Left ventricle myocardium superior (tissue), 1 donor: ENCODE data around the gene GRHPR. TPM values are rescaled to one million over a fixed set of nuclear protein-coding genes. Genes with fewer than 3 reads are reported as not detected.
"Not testable (repeated sequence)": the region's sequence is repeated elsewhere in the genome, so short reads cannot be mapped to it uniquely, and the experiment has no call there.

Experiments
- ATAC-seq: fragments of 200-7000 bp; cut with Tn5 transposase; one replicate; pipeline ENCODE4 v1.9.1; 2020; ENCODE audit warnings: mild to moderate bottlenecking, moderate library complexity
- DNase-seq: peaks from one replicate; pipeline ENCODE4 v3.0.0-alpha.2; 2020
- intact Hi-C: fragments of 100-400 bp; cut with micrococcal nuclease; formaldehyde crosslinking; loops from one replicate; pipeline ENCODE4 v1.11.0; 2022
- total RNA-seq: library from RNA; stranded (reverse); fragmentation: NEBNext Ultra II Directional; extraction: Animal tissue kit (Norgen Biotek cat#: 25700); gene quantifications from one replicate; pipeline ENCODE4 v1.2.1, GENCODE V29; 2021
- donor health status: DM: no; HTN: yes; CAD: no; lungs with severe emphysema.

Gene GRHPR
- total RNA-seq, 1 donor from 2014 or later, result 117 TPM

DNA sequence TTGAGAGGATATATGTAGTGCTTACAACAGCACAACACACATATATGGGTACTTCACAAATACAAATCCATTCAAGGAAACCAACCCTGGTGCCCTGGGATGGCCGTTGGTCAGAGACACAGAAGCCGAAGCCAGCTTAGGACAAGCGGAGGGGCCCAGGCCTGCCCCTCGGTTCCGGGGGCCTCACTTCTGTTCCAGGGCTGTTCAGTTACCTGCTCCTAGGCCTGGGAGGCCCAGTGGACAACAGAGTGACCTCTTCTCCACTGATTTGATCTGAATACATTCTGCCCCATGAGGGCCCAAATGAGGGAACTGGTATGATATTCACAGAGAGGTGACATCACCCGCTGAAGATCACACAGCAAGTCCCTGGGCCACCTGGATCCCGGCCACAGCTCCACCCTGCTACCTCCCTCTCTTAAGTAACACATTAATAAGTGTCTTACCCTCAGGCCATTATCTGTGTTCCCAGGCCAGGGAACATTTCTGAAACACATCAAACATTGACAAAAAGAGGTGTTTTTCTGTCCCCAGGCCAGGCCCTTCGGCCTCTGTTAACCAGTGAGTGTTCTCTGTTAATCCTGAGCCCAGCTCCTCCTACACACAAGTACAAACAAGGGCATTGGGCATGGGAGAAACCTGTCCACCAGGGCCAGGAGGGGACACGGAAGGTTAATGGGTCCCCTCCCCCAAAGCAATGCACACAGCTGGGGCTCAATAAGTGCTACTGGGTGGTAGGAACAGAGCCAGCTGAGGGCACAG is 4.5 kb upstream of the GRHPR start:
- intact Hi-C loops, result no loop called here
- DNase-seq (no peak), ATAC-seq (no peak)

DNA sequence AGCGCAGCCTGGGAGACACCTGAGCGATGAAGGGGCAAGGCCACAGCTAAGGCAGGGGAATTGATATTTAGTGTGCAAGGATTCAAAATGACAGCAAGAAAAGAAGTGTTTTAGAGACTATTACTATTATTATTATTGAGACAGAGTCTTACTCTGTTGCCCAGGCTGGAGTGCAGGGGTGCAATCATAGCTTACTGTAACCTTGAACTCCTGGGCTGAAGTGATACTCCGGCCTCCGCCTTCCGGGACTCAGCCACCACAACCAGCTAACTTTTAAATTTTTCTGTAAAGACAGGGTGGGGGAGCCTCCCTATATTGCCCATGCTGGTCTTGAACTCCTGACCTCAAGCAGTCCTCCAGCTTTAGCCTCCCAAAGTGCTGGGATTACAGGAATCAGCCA is 3.3 kb upstream of the GRHPR start:
- intact Hi-C loops, result no loop called here
- DNase-seq (no peak), ATAC-seq (no peak)

DNA sequence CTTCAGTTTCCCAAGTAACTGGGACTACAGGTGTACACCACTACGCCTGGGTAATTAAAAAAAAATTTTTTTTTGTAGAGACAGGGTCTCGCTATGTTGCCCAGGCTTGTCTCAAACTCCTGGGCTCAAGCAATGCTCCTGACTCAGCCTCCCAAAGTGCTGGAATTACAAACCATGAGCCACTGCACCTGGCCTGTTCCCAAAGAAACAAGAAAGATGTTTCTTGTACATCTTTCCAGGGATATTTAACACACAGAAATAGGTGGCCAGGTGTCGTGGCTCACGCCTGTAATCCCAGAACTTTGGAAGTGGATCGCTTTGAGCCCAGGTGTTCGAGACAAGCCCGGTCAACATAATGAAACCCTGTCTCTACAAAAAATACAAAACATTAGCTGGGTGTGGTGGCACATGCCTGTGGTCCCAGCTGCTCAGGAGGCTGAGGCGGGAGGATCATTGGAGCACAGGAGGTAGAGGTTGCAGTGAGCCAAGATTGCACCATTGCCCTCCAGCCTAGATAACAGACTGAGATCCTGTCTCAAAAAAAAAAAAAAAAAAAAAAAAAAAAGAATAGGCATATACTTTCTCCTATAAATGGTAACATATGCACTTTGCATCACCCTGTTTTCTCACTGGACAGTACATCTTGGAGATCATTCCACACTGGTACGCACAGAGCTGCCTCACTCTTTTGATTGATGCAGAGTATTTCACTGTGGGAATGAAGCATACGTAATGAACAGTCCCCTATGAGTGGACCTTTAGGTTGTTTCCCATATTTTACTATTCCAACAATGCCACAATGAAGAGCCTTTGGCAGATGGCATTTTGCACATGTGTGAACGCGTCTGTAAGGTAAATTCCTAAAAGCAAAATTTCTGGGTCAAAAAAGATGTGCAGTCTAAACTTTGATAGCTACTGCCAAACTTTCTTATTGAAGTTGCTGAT is 2.0 kb upstream of the GRHPR start:
- DNase-seq (no peak), ATAC-seq (no peak)
- intact Hi-C loops, result no loop called here

DNA sequence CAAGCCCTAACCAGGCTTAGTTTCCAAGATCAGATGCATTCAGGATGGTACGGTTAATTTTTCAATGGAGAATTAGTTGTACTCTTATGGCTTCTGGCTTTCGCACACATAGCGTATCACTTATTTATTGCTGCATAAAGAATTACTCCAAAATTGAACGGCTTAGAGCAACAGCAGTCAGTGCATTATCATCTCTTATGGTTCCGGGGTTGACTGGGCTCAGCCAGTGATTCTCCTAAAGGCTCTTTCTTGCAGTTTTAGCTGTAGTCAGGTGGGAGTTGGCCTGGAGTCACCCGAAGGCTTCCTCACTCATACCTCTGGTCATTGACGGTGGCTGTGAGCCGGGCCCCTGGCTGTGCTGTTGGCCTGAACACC is 595 bp upstream of the GRHPR start:
- DNase-seq, result no peak
- ATAC-seq, result no peak
- intact Hi-C loops, result no loop called here

DNA sequence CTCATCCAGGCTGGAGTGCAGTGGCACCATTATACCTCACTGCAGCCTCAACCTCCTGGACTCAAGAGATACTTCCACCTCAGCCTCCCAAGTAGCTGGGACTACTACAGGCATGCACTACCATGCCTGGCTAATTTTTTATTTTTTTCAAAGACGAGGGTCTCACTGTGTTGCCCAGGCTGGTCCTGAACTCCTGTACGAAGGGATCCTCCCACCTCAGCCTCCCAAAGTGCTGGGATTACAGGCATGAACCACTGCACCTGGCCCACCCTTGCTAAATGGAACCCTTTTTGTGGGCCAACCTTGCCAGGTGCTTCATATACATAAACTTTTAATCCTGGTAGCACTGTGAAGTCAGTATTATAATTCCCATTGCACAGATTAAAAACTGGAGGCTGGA is 1.0 kb downstream of the GRHPR start:
- no peak for DNase-seq
- no peak for ATAC-seq
- intact Hi-C loops, result no loop called here

DNA sequence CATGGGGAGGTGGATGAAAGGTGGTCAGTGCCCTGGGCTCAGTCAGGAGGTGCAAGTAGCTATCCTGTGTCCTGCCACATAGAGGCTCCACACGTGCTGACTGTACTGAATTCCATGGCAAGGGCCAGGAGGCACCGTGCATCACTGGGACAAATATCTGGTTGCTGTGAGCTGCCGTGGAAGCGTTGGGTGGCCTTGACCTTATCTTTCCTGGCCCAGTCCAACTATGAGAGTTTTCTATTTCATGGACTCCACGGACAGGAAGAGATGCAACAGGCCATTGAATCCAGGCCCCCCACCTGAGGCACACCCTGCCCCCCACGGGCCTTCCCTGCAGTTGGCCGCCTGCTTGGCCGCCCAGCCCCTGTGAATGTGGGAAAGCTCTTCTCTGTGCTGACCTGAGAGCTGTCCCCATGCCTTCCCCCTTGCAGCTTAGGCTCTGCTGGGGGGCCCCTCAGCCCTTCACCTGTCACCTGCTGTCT is 1.7 kb downstream of the GRHPR start:
- intact Hi-C loops, result no loop called here
- ATAC-seq (no peak), DNase-seq (no peak)

DNA sequence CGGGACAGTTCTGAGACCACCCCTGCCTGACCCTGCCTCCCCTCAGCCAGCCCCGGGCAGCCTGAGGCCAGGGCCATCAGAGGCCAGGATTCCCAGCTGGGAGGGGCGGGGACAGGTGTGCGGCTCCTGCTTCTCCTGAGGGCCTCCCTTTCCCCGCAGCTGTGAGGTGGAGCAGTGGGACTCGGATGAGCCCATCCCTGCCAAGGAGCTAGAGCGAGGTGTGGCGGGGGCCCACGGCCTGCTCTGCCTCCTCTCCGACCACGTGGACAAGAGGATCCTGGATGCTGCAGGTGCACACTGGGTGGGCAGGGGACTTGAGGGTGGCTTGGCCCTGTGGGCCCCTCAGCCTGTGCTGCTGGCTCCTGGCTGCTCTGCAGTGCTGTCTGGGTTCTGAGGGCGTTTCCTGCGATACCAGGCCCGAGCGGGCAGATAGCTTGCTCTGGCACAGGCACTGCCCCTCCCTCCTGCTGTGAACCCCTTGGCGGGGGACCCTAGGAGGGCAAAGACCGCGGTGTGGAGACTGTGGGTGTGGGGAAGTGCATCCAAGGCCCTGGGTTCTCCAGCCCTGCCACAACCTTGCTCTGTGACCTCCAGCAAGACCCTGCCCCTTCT is 2.3 kb downstream of the GRHPR start:
- DNase-seq (no peak), ATAC-seq (no peak)
- intact Hi-C loops, result no loop called here

DNA sequence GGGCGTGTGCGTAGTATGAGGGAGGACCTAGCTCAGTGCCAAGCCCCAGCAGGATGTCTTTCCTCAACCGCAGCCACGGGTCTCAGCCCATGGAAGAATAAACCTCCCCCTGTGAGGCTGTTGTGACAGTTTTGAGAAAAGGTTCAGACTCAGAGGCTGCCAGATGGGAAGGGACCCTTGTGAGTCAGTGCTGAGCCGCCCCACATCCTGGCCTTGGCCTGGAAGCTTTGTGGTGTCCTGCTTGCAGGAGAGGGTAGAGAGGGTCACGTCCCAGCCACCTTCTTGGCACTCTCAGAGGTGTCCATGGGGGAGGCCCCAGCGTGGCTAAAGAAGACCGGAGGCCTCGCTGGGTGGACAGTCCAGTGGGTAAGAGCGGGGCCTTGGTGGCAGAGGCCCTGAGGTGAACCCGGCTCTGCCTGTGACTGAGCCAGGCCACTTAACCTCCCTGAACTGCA is 2.8 kb downstream of the GRHPR start:
- intact Hi-C loops, result no loop called here
- ATAC-seq (no peak), DNase-seq (no peak)

DNA sequence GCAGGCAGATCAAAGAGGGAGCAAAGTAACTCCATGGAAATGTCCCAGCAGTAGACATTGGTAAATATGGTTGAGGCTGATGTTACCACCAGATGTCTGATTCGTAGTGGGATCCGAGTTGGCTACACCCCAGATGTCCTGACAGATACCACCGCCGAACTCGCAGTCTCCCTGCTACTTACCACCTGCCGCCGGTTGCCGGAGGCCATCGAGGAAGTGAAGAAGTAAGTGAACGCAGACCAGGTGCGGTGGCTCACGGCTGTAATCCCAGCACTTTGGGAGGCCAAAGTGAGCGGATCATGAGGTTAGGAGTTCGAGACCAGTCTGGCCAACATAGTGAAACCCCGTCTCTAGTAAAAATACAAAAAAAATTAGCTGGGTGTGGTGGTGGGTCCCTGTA is 3.9 kb downstream of the GRHPR start:
- DNase-seq, intact Hi-C loops, ATAC-seq: not testable (repeated sequence)

DNA sequence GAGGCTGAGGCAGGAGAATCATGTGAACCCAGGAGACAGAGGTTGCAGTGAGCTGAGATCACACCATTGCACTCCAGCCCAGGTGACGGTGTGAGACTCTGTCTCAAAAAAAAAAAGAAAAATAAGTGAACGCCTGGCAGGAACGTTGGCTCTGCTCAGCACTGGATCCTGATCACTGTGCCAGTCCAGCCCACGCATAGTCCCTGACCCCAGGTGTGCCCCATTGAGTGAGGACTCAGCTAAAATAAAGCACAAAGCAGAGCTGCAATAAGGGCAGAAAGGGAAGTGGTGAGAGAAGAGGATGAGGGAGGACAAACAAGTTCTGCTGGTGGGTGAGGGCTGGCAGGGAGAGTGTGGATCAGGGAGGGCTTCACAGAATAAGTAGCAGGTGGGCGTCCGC is 4.3 kb downstream of the GRHPR start:
- DNase-seq (no peak), ATAC-seq (no peak)
- intact Hi-C loops, result no loop called here

DNA sequence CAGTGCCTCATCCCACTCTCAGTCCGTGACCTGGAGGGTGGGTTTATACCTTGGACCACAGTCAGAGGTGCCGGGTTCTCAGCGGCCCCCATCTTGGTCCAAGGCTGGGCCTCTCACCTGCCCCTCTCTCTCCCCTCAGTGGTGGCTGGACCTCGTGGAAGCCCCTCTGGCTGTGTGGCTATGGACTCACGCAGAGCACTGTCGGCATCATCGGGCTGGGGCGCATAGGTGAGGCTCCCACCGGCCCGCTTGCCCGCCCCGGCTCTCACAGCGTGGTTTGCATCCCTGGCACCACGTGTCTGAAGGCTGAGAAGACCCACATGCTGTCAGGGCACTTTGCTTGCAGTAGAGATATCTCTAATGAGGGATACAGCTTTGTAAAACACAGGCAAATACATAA is 5.8 kb downstream of the GRHPR start:
- DNase-seq (no peak), ATAC-seq (no peak)
- intact Hi-C loops, result no loop called here

DNA sequence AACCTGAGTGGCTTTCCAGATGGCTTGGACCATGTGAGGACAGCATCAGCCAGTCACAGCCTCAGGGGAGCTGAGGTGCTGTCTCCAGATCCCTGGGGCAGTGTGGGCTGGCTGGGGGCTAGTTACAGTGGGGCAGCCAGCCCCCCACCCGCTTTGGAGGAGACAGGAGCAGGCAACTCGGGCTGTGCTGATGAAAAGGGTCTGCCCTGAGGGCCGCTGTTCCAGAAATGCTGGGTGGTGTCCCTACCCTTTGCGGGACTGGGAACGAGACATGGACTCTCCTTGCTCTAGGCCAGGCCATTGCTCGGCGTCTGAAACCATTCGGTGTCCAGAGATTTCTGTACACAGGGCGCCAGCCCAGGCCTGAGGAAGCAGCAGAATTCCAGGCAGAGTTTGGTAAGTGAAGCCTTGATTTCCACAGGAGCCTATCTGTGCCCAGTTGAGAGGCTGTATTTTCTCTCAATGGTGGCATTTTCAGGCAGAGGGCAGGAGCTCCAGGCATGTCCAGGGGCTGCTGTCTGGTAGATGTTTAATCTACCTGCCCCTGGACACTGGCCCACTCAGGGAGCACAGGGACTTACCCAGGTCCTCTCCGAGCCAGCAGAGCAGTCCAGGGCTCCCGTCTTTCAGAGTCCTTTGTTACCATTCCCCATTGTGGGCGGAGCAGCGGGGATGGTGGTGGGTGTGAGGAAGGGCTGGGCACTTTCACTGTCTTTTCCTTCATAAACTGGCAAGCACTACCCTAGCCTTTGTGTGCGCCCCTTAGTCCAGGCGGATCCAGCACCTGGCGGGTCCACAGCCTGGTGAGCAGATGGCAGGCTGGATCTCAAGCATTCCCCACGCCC is 7.2 kb downstream of the GRHPR start:
- intact Hi-C loops, result no loop called here
- DNase-seq (no peak), ATAC-seq (no peak)

DNA sequence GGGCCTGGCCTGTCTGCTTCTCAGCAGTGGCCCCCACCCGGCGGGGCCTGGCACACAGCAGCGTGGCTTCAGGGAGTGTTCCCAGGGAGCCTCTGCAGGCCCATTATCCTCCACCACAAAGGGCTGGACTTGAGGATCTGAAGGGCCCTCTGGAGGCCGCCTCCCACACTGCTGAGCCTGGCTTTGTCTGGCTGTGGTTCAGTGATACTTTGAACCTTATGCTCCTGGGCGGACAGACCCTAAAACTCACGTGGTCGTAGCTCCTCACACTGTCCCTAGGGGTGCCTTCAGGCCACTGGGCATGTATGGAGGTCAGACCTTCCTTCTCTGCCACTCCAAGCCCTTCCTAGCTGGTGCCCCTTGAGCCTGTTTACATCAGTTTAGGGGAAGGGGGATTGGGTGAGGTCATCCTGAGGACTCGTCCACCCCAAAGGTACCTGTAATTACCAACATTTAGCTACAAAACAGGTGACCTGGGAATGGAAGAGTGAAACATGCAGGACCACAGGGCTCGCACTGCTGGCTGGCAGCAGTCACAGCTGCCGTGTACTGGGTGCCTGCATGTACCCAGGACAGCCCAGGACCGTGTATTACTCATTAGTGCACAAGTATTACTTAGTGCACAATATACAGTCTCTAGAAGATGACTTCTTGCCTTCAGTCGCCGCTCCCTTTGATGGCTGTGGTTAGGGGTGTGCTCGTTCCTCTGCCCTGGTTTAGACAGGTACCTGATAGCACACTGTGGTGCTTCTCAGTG is 8.5 kb downstream of the GRHPR start:
- no peak for DNase-seq
- peak; percentile 13 for ATAC-seq
- intact Hi-C loops, result no loop called here

DNA sequence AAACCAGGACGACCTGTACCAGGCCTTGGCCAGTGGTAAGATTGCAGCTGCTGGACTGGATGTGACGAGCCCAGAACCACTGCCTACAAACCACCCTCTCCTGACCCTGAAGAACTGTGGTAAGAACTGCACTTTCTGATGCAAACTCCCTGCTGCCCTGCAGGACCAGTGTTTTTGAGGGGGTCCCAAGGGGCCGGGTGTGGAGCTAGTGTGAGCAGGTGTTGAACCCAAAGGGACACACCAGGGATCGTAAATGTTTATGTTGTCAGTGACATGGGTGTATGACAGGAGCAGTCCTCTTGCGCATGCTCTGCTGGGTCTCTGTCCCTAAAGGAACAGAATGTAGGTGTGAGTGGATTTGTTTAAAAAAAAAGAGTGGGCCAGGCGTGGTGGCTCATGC is 9.5 kb downstream of the GRHPR start:
- intact Hi-C loops, result no loop called here
- DNase-seq (no peak), ATAC-seq (no peak)

DNA sequence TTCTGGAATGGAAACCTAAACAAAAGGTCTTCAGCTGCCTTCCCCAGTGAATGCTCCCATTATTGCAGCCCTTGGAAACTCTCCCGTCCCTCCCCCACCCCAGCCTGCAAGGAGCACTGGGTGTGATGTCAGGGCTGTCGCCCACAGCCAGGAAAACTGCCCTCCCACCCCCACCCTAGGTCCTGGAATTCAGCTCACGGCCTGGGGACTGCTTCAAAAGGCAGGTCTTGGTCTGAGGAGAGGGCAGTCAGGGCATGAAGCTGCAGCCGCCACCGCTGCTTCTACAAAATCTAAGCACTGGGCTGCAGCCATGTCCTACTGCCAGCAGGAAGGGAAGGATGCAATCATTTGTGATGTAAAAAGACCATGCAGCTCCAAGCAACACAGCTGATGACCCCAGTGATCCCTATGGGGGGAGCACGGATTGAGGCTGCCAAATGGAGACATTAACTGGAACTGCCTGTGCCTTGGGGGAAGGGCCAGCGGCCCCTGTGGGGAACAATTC is 11.4 kb downstream of the GRHPR start:
- ATAC-seq, result peak; percentile 17
- DNase-seq, result peak; percentile 40
- intact Hi-C loops, result no loop called here

DNA sequence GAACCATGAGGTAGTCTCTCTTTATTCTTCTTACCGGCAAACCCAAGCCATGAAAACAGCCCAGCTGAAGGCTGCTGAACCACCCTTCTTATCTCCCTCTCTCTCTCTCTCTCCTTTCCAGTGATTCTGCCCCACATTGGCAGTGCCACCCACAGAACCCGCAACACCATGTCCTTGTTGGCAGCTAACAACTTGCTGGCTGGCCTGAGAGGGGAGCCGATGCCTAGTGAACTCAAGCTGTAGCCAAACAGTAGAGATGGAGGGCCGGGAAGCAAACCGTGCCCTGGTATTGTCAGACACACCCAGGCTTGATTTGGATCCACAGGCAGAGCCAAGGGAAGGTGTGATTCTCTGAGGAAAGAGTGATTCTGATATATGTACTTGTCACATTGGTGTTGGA is 14.0 kb downstream of the GRHPR start:
- intact Hi-C loops, result no loop called here
- peak; percentile 70 for ATAC-seq
- peak; percentile 55 for DNase-seq

DNA sequence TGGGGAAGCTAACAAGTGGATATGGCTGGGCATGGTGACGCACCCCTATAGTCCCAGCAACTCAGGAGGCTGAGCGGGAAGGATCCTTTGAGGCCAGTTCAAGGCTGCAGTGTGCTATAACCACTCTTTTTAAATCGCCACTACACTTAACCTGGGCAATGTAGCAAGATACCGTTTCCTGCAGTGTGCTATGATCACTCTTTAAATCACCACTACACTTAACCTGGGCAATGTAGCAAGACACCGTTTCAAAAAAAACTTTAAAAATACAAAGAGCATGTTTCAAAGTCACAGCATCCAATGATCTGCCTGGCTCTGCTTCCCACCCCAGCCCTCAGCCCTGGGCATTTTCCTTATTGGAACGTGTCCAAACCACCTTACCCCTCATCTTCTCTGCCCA is 14.5 kb downstream of the GRHPR start:
- intact Hi-C loops, result no loop called here
- DNase-seq, result no peak
- ATAC-seq, result no peak

DNA sequence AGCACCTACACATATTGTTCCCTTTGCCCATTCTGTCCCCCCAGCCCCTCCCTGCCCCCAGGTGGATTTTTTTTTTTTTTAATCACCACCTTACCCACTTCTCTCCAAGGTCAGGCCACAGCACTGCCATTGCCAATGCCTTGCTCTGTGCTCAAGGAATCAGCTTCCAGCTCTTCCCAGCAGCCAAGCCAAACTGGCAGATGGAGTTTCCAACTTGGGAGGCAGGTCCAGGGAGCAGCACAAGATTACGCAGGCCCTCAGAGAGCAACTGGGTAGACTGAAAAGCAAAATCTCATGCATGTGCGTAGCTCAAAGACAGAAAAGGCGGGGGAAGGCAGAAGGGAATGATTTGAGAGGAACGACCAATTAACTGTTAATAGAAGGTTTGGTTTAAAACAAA is 15.1 kb downstream of the GRHPR start:
- DNase-seq (no peak), ATAC-seq (peak; percentile 45)
- intact Hi-C loops, result no loop called here
